PFSK-1 (cell line): ENCODE results near the gene PHF13.

Source experiments
- FOXP2 ChIP-seq: optimal IDR thresholded peaks from 2 replicates; pipeline ENCODE3; 2011; ENCODE audit warnings: borderline replicate concordance, control low read depth, inconsistent platforms; ENCODE audit not compliant: insufficient read depth; ENCODE audit errors: extremely low read length, extremely low read depth
- POLR2AphosphoS5 ChIP-seq: IDR thresholded peaks from 2 replicates; pipeline ENCODE4 v1.6.1; 2012; ENCODE audit warnings: low read depth, mild to moderate bottlenecking, control low read depth, low read length, moderate library complexity
- TAF1 ChIP-seq: IDR thresholded peaks from 2 replicates; pipeline ENCODE4 v1.6.1; 2012; ENCODE audit warnings: low read length, control low read depth, borderline replicate concordance; ENCODE audit not compliant: insufficient read depth
- TF ChIP-seq, protein P1 (sequence below), 2 experiments: IDR thresholded peaks; 2 replicates each; pipeline versions ENCODE4 v1.6.1 to v1.8.0; 2011 to 2012; ENCODE audit warnings: low read depth in 2 of 2, low read length in 2 of 2, control low read depth in 1 of 2, inconsistent platforms in 1 of 2, mild to moderate bottlenecking in 1 of 2, moderate library complexity in 1 of 2; ENCODE audit not compliant: insufficient read depth in 1 of 2

GRCh38 chr1:6614929-6615785 is 1.6 kb downstream of the PHF13 start:
- TF ChIP-seq TAF1 (no peak), POLR2AphosphoS5 (no peak), FOXP2 (no peak)
- TF ChIP-seq, protein P1, sequence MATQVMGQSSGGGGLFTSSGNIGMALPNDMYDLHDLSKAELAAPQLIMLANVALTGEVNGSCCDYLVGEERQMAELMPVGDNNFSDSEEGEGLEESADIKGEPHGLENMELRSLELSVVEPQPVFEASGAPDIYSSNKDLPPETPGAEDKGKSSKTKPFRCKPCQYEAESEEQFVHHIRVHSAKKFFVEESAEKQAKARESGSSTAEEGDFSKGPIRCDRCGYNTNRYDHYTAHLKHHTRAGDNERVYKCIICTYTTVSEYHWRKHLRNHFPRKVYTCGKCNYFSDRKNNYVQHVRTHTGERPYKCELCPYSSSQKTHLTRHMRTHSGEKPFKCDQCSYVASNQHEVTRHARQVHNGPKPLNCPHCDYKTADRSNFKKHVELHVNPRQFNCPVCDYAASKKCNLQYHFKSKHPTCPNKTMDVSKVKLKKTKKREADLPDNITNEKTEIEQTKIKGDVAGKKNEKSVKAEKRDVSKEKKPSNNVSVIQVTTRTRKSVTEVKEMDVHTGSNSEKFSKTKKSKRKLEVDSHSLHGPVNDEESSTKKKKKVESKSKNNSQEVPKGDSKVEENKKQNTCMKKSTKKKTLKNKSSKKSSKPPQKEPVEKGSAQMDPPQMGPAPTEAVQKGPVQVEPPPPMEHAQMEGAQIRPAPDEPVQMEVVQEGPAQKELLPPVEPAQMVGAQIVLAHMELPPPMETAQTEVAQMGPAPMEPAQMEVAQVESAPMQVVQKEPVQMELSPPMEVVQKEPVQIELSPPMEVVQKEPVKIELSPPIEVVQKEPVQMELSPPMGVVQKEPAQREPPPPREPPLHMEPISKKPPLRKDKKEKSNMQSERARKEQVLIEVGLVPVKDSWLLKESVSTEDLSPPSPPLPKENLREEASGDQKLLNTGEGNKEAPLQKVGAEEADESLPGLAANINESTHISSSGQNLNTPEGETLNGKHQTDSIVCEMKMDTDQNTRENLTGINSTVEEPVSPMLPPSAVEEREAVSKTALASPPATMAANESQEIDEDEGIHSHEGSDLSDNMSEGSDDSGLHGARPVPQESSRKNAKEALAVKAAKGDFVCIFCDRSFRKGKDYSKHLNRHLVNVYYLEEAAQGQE (IDR thresholded peaks at IDR 0.05; ENCODE audit: insufficient read depth in 1 of 2, low read depth in 2 of 2, low read length in 2 of 2), result no peak
